GM21825 (cell line): ENCODE results near the gene SAMD4A.
A peak's percentile ranks its signal among the peaks of the same experiment; 100 is the strongest.

Source experiments
- ATAC-seq: cut with Tn5 transposase; IDR thresholded peaks from one replicate; pipeline ENCODE4 v1.9.1; 2021; ENCODE audit warnings: mild to moderate bottlenecking, moderate library complexity; ENCODE audit not compliant: unreplicated experiment

The SAMD4A gene

GRCh38 chr14:54773171-54774006 is 206.5 kb downstream of the SAMD4A start:
- ATAC-seq, result peak; percentile 57

DNA sequence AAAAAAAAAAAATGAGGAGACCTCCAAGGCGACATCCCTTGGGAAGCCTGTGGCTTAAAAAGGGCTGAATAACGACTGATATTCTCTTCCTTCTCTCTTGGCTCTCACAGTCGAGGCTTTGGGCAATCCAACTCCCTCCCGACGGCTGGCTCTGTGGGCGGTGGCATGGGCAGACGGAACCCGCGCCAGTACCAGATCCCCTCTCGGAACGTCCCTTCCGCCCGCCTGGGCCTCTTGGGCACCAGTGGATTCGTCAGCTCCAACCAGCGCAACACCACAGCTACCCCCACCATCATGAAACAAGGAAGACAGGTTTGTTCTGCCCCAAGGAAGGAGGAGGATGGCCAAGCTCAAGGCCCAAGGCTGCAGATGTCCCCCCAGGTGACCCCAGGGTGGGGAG is 207.9 kb downstream of the SAMD4A start:
- ATAC-seq, result no peak

DNA sequence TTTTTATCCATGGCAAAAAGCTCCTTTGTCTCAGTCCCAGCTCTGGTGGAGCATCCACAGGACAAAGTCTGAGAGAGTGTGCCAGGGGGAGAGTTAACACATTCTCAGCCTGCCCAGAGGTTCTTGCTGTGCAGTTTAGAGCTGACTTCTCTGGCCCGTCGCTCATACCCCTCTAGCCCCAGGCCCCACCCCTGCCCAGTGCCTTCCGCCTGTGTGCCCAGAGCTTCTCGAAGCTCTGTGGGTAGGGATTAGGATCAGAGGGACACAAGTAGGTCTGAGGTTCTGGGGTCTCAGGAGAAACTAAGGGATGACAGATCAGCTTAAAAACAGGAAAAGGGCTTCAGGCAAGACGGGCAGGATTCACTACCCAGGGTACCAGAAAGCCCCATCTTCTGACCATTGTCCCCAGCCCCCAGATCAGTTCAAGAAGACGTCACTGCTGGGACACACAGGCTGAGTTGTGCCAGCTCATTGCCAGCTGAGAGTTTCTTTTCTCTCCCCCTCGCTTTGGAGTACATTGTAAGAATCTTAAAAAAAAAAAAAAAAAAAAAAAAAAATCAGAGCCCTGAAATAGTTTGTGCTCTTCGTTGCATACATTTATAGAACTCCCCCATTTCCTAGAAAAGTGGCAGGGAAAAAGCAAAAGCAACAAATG is 208.7 kb downstream of the SAMD4A start:
- no peak for ATAC-seq

- ATAC-seq, result peak; percentile 36
Measured at GRCh38 chr14:54776361-54777001, 209.6 kb downstream of the SAMD4A start.

GRCh38 chr14:54777395-54777794 is 210.5 kb downstream of the SAMD4A start:
- ATAC-seq, result no peak

GRCh38 chr14:54778618-54779345 is 211.9 kb downstream of the SAMD4A start:
- ATAC-seq, result no peak

- ATAC-seq, result no peak
Measured at GRCh38 chr14:54781080-54781479, 214.2 kb downstream of the SAMD4A start.

- ATAC-seq, result no peak
Measured at GRCh38 chr14:54781961-54782750, 215.2 kb downstream of the SAMD4A start.

- peak; percentile 88 for ATAC-seq
Measured at GRCh38 chr14:54782751-54783659, 216.1 kb downstream of the SAMD4A start.

GRCh38 chr14:54783660-54784015 is 216.7 kb downstream of the SAMD4A start:
- ATAC-seq, result no peak

DNA sequence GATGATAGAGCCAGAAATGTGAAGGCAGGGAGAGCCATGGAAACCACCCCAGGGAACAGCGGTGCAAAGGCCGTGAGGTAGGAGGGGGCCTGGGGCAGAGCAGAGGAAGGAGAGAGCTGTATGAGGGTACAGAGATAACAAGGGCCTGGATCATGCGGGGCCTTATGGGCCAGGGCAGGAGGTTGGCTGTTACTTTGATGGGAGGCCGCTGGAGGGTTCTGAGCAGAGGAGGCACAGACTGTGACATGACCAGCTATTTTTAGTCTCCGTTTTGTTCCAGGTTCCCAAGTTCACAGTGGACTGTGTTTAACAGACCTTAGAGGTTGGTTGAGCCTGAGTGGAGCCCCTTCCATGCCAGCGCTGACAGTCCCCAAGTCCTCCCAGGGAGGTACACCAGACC is 217.1 kb downstream of the SAMD4A start:
- ATAC-seq, result no peak

GRCh38 chr14:54784657-54785056 is 217.7 kb downstream of the SAMD4A start:
- no peak for ATAC-seq

- no peak for ATAC-seq
Measured at GRCh38 chr14:54785136-54785777, 218.3 kb downstream of the SAMD4A start.

DNA sequence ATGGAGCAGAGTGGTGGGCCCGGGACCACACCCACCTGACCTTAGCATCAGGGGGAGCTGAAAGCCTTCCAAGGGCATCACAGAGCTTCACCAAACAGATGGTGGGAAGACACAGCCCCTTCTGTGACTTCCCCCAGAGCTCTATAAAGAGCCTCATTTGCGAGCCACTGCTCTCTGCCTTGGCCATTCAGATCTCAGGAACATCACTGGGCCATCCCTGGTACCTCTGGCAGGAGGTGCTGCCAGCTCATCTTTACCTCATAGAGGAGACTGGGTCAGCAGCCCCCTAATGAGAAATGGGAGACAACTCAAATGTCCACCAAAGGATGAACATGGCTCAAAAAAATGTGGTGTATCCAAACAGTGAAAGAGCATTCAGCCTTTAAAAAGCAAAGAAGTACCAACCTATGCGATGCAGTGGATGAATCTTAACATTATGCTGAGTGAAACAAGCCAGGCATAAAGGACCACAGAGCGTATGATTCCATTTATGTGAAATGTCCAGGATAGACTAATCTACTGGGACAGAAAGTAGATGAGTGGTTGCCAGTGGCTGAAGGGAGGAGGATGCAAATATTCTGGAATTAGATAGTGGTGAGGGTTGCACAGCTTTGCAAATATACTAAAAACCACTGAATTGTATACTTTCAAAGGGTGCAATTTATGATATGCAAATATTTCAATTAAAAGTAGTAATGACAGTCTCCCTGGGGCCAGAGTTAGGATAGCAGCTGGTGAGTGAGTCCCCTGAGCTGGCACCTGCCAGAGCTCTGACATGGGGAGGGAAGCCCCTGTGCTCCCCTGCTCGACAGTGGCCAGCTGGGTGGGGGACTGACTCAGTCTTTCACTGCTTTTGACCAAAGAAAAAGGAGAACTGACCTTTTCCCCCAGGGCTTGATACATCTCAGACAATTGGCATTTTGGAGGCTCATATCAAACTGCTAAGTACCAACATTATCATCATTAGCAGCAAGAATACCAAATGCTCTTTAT is 219.1 kb downstream of the SAMD4A start:
- ATAC-seq, result no peak

DNA sequence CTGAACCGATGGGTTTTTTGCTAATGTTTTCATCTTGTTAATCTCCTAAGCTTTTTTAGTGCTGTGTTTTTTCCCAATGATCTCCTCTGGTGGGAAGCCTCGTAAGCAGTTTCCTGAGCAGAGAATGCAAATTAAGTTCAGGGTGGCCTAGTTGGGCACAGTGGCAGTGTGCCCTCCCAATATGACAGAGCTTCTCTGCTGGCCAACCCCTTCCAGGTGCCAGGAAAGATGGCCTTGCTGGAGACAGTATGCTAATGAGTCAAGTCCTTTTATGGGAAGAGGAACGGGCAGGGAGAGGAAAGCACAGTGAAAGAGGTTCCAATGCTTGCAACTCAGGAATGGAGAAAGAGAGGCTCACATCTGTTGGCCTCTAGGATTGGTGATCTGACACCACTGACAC is 219.9 kb downstream of the SAMD4A start:
- no peak for ATAC-seq

DNA sequence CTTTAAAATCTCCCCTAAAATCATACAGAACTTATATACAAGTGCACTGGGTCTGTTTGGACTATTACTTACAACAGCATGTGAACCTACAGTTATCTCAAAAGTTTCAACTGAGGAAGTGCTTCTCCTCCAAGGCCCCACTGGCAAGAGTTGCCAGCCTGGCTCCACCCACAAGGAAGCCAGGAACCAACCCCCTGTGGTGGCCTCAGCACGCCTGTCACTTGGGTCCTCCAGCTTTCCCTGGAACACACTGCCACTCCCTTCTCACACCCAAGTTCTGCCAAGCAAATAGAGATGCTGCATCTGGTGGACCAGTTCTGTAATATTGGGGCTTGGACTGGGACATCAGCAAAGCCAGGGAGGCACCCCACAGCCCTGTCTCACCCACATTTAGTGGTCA is 220.3 kb downstream of the SAMD4A start:
- ATAC-seq, result no peak

DNA sequence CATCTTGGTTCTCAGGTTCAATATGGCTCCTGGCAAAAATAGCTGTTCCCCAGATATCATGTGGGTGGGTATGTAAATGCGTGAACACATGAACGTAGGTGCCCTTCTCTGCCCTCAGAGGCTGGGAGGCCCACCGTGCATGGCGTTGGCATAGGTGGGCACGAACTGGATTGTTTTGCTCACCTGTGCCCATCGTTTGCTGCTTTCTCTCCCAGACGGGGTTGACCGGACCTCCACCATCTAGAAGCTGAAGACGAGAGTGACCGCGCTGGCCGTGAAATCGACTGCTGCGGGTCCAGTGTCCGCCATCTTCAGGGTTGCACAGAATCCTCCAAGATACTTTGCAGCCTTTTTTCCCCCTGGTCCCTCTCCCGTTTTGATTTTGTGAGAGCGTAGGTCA is 221.8 kb downstream of the SAMD4A start:
- no peak for ATAC-seq

DNA sequence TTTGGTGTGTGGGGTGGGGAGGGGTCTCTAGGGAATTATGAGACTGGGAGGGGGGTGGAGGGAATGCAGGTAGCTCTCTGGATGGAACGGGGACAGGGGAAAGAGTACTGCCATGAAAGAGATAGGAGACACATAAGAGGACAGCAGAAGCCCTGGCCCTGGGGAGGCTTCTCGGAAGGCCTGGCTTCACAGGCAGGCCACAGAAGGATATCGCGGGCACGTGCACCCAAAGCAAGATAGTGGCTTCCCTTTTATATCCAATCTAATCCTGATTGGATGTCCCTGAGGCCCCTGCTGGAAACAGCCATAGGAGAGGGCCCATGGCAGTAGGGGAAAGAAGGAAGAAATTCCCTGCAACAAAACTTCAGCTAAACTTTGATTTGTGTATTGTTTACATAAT is 222.2 kb downstream of the SAMD4A start:
- ATAC-seq, result no peak
